ENCODE measurements around the gene TTC29. TPM values are rescaled to one million over a fixed set of nuclear protein-coding genes. Genes with fewer than 3 reads are reported as not detected.
"Not testable (repeated sequence)": the region's sequence is repeated elsewhere in the genome, so short reads cannot be mapped to it uniquely, and the experiment has no call there.

Gene TTC29
- polyA plus RNA-seq, 4 donors, result 0.15 to 1.8 (median 1.4) TPM

GRCh38 chr4:146883070-146883469 lies 62.6 kb downstream of the TTC29 start:
- no peak for DNase-seq (ENCODE audit: low read depth in 4 of 4, low spot score in 3 of 4)

- DNase-seq (ENCODE audit: low read depth in 4 of 4, low spot score in 3 of 4), result no peak
Observed at GRCh38 chr4:146857298-146857697, 88.4 kb downstream of the TTC29 start.

GRCh38 chr4:146855761-146856160 lies 89.9 kb downstream of the TTC29 start:
- no peak for DNase-seq (ENCODE audit: low read depth in 4 of 4, low spot score in 3 of 4)

- no peak for DNase-seq (ENCODE audit: low read depth in 4 of 4, low spot score in 3 of 4)
Observed at GRCh38 chr4:146852360-146852759, 93.3 kb downstream of the TTC29 start.

GRCh38 chr4:146847345-146847744 lies 98.3 kb downstream of the TTC29 start:
- DNase-seq (ENCODE audit: low read depth in 4 of 4, low spot score in 3 of 4), result no peak

- no peak for DNase-seq (ENCODE audit: low read depth in 4 of 4, low spot score in 3 of 4)
Observed at GRCh38 chr4:146846882-146847281, 98.8 kb downstream of the TTC29 start.

- DNase-seq (ENCODE audit: low read depth in 4 of 4, low spot score in 3 of 4), result no peak
Observed at GRCh38 chr4:146844761-146845160, 100.9 kb downstream of the TTC29 start.

GRCh38 chr4:146842876-146843275 lies 102.8 kb downstream of the TTC29 start:
- no peak for DNase-seq (ENCODE audit: low read depth in 4 of 4, low spot score in 3 of 4)

- DNase-seq (ENCODE audit: low read depth in 4 of 4, low spot score in 3 of 4), result no peak
Observed at GRCh38 chr4:146840731-146841130, 104.9 kb downstream of the TTC29 start.

- no peak for DNase-seq (ENCODE audit: low read depth in 4 of 4, low spot score in 3 of 4)
Observed at GRCh38 chr4:146835096-146835495, 110.6 kb downstream of the TTC29 start.

GRCh38 chr4:146834263-146835034 lies 111.2 kb downstream of the TTC29 start:
- DNase-seq (ENCODE audit: low read depth in 4 of 4, low spot score in 3 of 4), result no peak

GRCh38 chr4:146833530-146833929 lies 112.1 kb downstream of the TTC29 start:
- no peak for DNase-seq (ENCODE audit: low read depth in 4 of 4, low spot score in 3 of 4)

- not testable (repeated sequence) for DNase-seq (ENCODE audit: low read depth in 4 of 4, low spot score in 3 of 4)
Observed at GRCh38 chr4:146822980-146823379, 122.7 kb downstream of the TTC29 start.

GRCh38 chr4:146814750-146815149 lies 130.9 kb downstream of the TTC29 start:
- DNase-seq (ENCODE audit: low read depth in 4 of 4, low spot score in 3 of 4), result no peak

- no peak for DNase-seq (ENCODE audit: low read depth in 4 of 4, low spot score in 3 of 4)
Observed at GRCh38 chr4:146795711-146796110, 150.0 kb downstream of the TTC29 start.

- no peak for DNase-seq (ENCODE audit: low read depth in 4 of 4, low spot score in 3 of 4)
Observed at GRCh38 chr4:146793727-146794126, 151.9 kb downstream of the TTC29 start.

GRCh38 chr4:146791439-146791838 lies 154.2 kb downstream of the TTC29 start:
- DNase-seq (ENCODE audit: low read depth in 4 of 4, low spot score in 3 of 4), result no peak

- DNase-seq (ENCODE audit: low read depth in 4 of 4, low spot score in 3 of 4), result no peak
Observed at GRCh38 chr4:146790515-146790914, 155.1 kb downstream of the TTC29 start.

GRCh38 chr4:146787731-146788130 lies 157.9 kb downstream of the TTC29 start:
- no peak for DNase-seq (ENCODE audit: low read depth in 4 of 4, low spot score in 3 of 4)

- no peak for DNase-seq (ENCODE audit: low read depth in 4 of 4, low spot score in 3 of 4)
Observed at GRCh38 chr4:146776691-146777090, 169.0 kb downstream of the TTC29 start.

- no peak for DNase-seq (ENCODE audit: low read depth in 4 of 4, low spot score in 3 of 4)
Observed at GRCh38 chr4:146763560-146763959, 182.1 kb downstream of the TTC29 start.

- no peak for DNase-seq (ENCODE audit: low read depth in 4 of 4, low spot score in 3 of 4)
Observed at GRCh38 chr4:146762016-146762415, 183.6 kb downstream of the TTC29 start.

- DNase-seq (ENCODE audit: low read depth in 4 of 4, low spot score in 3 of 4), result no peak
Observed at GRCh38 chr4:146742416-146742815, 203.2 kb downstream of the TTC29 start.
